HG03060 (cell line): Measurements from ENCODE around the gene TNFAIP2.

Source experiments
- ATAC-seq: cut with Tn5 transposase; IDR thresholded peaks from one replicate; pipeline ENCODE4 v1.9.1; 2021; ENCODE audit warnings: low read depth, moderate number of reproducible peaks; ENCODE audit not compliant: unreplicated experiment

The TNFAIP2 gene, protein sequence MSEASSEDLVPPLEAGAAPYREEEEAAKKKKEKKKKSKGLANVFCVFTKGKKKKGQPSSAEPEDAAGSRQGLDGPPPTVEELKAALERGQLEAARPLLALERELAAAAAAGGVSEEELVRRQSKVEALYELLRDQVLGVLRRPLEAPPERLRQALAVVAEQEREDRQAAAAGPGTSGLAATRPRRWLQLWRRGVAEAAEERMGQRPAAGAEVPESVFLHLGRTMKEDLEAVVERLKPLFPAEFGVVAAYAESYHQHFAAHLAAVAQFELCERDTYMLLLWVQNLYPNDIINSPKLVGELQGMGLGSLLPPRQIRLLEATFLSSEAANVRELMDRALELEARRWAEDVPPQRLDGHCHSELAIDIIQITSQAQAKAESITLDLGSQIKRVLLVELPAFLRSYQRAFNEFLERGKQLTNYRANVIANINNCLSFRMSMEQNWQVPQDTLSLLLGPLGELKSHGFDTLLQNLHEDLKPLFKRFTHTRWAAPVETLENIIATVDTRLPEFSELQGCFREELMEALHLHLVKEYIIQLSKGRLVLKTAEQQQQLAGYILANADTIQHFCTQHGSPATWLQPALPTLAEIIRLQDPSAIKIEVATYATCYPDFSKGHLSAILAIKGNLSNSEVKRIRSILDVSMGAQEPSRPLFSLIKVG

DNA sequence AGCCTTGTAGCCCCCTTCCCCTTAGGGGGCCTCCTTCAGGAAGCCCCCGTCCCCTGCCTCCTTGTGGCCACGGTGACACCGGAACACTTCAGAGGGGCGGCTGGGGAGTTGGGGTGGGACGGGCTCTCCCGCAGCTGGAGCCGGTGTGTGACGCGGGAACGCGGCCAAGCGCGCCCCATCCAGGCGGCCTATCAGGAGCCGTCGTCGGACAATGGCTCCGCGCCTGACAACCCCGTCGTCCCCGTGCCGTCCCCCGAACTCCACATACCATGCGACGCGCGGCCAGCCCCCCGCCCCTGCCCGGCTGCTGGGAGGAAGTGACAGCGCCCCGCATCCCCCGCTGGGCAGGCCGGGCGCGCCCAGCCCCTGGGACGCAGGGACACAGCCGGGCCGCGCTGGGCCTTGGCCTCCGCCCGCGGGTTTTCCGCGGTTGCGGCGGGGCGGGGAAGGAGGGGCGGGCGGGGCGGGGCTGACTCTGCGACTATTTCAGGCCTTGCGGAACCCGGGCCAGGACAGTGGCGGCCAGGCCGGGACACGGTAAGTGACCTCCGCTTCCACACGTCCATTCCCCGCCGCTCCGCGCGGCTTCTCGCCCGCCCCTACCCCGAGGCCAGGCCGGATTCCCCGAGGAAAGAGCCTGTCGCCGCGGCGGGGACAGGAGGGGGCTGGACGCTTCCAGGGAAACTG, at the start of gene TNFAIP2:
Gene TNFAIP2 (plus strand): TSS at position 515 of the 687 bp plus-strand sequence. CDS start 2,997 bp downstream, outside the sequence.
- ATAC-seq, result no peak

DNA sequence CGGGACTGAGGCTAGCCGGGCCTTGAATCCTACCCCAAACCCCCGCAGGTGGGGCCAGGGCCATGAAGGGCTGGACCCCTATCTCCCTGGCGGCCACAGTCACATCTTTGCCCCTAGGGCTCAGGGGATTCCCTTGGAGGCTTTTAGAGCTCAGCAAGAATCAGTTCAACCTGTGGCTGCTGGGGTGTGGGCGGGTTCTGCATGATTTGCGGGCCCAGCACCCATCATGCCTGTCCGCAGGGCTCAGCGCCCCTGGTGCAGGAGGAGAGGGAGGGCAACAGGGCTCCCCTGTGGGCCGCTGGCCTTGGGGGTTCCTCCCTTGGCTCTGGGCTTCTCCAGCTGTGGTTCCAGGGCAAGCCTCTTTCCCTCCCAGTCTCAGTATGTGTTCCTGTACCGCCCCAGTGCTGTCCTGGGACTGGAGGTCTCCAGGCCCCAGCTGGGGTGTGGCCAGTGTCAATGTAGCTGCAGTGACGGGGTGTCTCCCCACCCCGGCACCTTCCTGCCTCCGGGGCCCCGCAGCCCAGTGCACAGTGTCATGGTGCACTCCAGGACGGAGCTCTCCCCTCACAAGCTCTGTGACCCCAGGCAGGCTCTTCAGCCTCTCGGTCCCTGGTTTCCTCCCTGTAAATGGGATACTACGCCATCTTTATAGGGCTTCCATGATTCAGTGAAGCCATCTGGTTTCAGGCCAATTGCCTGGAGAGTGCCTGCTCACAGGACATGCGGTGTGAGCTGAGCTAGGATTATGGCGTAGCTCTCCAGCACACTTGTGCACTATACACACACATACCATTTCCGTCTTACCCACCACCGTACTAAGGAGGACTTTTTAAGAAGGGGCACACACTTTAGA, 49.2 kb upstream of the TNFAIP2 start:
- no peak for ATAC-seq

- ATAC-seq, result no peak
These were observed 48.4 kb upstream of the TNFAIP2 start for GRCh38 chr14:103074729-103075367.

GRCh38 chr14:103078420-103078749, 44.9 kb upstream of the TNFAIP2 start:
- no peak for ATAC-seq

DNA sequence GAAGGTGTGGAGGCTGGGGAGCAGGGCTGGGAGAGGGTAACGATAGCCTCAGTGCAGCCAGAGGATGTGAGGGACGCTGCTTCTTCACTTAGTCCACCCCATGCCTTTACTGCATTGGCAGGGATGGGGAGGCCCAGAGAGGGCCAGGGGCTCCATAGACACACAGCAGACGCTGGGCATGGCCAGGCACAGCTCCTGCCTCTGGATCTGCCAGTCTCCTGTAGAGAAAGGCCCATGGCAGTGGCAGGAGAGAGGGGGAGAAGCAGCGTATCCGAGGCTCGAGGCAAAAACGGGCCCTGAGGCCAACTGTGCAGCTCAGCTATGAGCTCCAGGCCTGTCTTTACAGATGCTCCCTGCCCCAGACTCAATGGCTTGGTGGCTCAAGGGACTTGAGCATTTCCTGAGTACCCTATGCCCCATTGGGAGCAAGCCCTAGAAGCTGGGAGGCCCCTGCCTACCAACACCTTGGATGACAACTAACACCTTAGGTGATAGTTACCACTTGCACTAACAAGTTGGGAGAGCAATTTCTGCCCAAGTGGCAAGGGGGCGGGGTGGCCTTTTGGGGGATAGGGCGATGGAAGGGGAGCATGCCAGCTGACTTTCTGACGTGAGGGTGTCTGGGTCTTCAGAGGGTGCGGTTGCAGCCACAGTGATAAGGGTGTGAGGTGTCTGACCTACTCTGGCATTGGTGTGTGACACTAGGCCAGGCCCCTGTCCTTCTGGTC, 44.2 kb upstream of the TNFAIP2 start:
- ATAC-seq, result no peak

DNA sequence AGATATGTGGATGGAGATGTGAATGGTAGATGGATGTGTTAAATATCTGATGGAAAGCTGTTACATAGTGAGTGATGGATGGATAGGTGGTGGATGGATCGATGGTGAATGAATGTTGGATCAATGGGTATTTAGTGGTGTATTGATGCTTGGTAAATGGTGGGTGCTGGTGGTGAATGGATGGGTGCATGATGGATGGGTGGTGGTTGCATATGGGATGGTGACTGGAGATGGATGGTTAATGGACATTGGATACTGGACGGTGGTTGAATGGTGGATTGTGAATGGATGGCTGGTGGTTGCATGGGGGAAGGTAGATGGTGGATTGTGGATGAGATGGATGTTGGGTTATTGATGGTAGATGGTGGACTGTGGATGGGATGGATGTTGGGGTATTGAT, 41.3 kb upstream of the TNFAIP2 start:
- ATAC-seq, result no peak

- ATAC-seq, result no peak
These were observed 39.0 kb upstream of the TNFAIP2 start, which contains the start of gene LBHD2 for GRCh38 chr14:103084021-103084919. Gene LBHD2, plus strand, starts transcription at chr14:103084210. Its CDS starts 1,803 bp downstream, at chr14:103086013.

GRCh38 chr14:103085106-103086091, 37.9 kb upstream of the TNFAIP2 start:
- no peak for ATAC-seq

GRCh38 chr14:103086771-103087342, 36.4 kb upstream of the TNFAIP2 start:
- no peak for ATAC-seq

GRCh38 chr14:103087343-103087835, 35.9 kb upstream of the TNFAIP2 start:
- no peak for ATAC-seq

DNA sequence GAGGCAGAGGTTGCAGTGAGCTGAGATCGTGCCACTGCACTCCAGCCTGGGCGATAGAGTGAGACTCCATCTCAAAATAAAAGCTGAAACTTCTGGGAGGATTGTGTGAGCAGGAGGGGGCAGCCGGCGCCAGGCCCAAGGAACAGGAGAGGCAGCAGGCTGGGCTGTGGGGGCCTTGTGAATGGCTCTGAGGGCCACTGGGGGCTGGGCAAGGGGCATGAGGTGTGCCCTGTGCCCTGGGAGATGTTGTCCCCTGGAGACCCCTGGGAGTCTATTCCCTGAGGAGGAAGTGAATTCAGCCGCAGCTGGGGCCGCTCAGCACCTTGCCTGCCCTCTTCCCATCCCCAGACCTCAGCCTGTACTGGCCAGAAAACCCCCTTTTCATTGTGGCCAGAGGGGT, 34.3 kb upstream of the TNFAIP2 start:
- ATAC-seq, result no peak

DNA sequence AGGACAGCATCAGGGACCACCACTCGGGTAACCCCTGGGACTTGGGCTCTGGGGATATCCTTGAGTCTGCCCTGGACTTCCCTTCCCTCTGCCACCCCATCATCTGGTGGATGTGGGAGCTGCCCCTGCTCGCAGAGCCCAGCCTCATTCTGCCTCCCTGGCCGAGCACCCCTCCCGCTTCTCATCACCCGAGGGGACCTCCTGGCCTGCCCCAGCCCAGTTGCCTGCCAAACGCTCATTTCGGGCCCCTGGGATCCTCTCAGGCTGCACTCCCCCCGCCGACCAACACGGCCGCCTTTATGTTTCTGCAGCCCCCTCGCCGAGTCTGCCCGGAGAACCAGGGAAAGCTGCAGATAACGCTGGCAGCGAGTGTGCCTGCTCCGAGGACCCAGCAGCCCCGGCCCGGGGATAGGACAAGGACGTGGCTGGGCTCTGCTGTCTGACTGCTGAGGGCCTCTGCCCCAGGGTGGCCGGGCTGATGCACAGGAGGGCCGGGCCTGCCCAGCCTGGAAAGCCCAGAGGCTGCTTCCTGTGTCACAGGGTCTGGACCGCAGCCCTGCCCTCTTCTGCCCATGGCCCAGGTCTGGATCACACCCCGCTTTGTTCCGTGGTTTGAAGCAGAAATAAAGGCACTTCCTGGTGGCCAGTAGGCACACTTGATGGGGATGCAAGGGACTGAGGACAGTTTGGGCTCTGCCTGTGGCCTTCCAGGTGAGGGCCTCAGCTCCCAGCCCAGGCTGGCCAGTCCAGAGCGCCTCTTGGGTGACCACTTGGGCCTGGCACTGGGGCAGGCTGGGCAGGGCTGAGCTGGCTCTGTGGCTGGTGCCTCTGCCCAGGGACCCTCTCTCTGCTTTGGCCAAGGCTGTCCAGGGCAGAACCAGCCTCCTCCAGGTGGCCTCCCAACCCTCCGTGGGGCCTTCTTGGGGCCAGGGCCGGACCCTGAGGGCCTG, 33.6 kb upstream of the TNFAIP2 start:
- no peak for ATAC-seq

GRCh38 chr14:103090481-103091020, 32.7 kb upstream of the TNFAIP2 start:
- no peak for ATAC-seq

GRCh38 chr14:103091041-103091882, 32.0 kb upstream of the TNFAIP2 start:
- no peak for ATAC-seq

- no peak for ATAC-seq
These were observed 31.4 kb upstream of the TNFAIP2 start for GRCh38 chr14:103091883-103092222.
